HG02623 (cell line): ENCODE measurements around the gene OSER1.

Experiments used
- ATAC-seq: cut with Tn5 transposase; IDR thresholded peaks from one replicate; pipeline ENCODE4 v1.9.1; 2021; ENCODE audit warnings: moderate library complexity; ENCODE audit not compliant: unreplicated experiment

Gene OSER1

GRCh38 chr20:44228465-44229258 is 18.1 kb upstream of the OSER1 start:
- no peak for ATAC-seq

- ATAC-seq, result no peak
These were observed 14.1 kb upstream of the OSER1 start for GRCh38 chr20:44224637-44225036.

- ATAC-seq, result no peak
These were observed 13.2 kb upstream of the OSER1 start for GRCh38 chr20:44223721-44224120.

GRCh38 chr20:44222633-44223368 is 12.2 kb upstream of the OSER1 start:
- no peak for ATAC-seq

GRCh38 chr20:44222027-44222426 is 11.5 kb upstream of the OSER1 start:
- ATAC-seq, result no peak

GRCh38 chr20:44221368-44221954 is 10.9 kb upstream of the OSER1 start:
- ATAC-seq, result no peak

GRCh38 chr20:44219791-44220190 is 9.2 kb upstream of the OSER1 start:
- ATAC-seq, result no peak

GRCh38 chr20:44219170-44219730 is 8.7 kb upstream of the OSER1 start:
- ATAC-seq, result no peak

- no peak for ATAC-seq
These were observed 7.9 kb upstream of the OSER1 start for GRCh38 chr20:44218446-44218845.

GRCh38 chr20:44217342-44218092 is 6.9 kb upstream of the OSER1 start:
- ATAC-seq, result no peak

GRCh38 chr20:44215125-44215524 is 4.6 kb upstream of the OSER1 start:
- no peak for ATAC-seq

- ATAC-seq, result no peak
These were observed 2.2 kb upstream of the OSER1 start for GRCh38 chr20:44212792-44213191.

GRCh38 chr20:44211177-44212039 is 837 bp upstream of the OSER1 start:
- ATAC-seq, result no peak

GRCh38 chr20:44209686-44210405 is 725 bp downstream of the OSER1 start:
- no peak for ATAC-seq

- no peak for ATAC-seq
These were observed 1.8 kb downstream of the OSER1 start for GRCh38 chr20:44208770-44209169.

- no peak for ATAC-seq
These were observed 2.4 kb downstream of the OSER1 start for GRCh38 chr20:44208165-44208564.

GRCh38 chr20:44207126-44207723 is 3.3 kb downstream of the OSER1 start:
- no peak for ATAC-seq

GRCh38 chr20:44206132-44206531 is 4.4 kb downstream of the OSER1 start:
- ATAC-seq, result no peak

- ATAC-seq, result no peak
These were observed 5.7 kb downstream of the OSER1 start for GRCh38 chr20:44204832-44205215.
